ENCODE data around the gene TMEM272.

Gene TMEM272

DNA sequence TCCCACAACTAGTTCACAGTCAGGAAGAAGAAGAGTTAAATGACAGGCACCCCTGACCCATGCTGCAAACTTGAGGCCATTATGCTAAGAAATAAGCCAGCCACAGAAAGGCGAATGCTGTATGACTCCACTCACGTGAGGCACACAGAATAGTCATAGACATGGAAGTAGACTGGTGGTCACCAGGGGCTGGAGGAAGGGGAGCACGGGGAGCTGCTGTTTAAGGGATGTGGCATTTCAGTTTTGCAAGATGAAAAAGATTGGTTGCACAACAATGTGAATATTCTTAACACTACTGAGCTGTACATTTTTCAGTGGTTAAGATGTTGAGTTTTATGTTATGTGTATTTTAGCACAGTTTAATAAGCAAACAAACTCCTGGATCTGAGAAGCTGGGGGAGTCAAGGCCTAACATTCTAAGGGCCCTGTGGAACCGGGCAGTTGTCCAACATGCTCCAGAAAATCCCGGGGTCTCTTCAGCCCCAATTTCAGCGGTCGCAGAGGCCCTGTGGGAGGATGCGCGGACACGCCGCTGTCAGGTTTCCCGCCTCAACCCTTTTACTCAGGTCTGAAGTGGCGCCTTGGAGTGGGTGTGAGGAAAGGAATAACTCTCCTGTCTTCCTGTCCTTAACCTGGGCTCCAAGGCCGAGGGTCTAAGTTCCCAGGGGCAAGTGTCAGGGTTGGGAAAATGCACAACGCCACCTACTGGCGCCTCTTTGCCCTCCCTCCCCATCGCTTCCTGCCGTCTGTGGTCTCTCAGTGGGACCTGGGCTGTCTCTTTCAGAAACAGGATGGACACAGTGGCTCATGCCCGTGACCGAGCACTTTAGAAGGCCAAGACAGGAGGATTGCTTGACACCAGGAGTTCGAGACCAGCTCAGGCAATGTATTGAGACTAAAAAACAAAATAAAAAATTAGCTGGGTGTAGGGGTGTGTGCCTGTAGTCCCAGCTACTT is 4.4 kb upstream of the TMEM272 start:
- peak; percentile 56 for DNase-seq (ENCODE audit: low read depth)

GRCh38 chr13:51848674-51849073 is 3.7 kb upstream of the TMEM272 start:
- DNase-seq (ENCODE audit: low read depth) = peak; percentile 84

- no peak for DNase-seq (ENCODE audit: low read depth)
These were observed 1.8 kb upstream of the TMEM272 start for GRCh38 chr13:51846756-51847155.

DNA sequence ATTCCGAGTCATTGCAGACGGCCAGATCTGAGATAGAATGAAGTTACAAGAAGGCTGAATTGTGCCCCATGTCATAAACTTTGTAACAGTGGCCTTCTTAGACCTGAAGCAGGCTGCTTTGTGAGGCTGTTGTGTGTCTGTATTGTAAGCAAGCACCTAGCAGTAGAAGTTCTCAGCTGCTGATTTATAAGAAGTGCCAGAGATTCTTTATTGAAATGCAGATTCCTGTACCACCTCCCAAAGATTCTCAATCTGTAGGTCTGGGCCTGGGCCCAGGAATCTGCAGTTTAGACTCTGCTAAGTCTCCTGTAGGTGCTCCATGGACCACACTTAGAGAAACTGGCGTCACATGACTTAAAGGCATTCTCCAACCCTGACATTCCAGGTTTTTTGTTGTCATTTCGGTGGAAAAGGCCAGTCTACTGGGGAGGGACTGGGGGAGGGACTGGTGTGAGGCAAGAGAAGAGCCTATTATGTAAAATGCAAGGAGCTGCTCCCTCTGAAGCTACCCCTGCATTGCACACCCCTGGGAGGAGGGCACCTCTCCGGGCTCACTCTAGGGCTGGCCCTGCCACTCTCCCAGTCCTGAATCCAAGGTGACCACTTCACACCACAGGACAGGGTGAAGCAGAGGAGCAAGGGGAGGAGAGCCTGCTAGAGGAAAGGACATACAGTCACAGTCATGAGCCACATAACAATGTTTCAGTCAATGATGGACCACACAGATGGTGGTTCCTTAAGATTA is 769 bp upstream of the TMEM272 start:
- no peak for DNase-seq (ENCODE audit: low read depth)

- DNase-seq (ENCODE audit: low read depth) = no peak
These were observed 1.4 kb downstream of the TMEM272 start for GRCh38 chr13:51843529-51843928.

GRCh38 chr13:51841732-51842131 is 3.2 kb downstream of the TMEM272 start:
- no peak for DNase-seq (ENCODE audit: low read depth)

- DNase-seq (ENCODE audit: low read depth) = no peak
These were observed 4.1 kb downstream of the TMEM272 start for GRCh38 chr13:51840917-51841316.

DNA sequence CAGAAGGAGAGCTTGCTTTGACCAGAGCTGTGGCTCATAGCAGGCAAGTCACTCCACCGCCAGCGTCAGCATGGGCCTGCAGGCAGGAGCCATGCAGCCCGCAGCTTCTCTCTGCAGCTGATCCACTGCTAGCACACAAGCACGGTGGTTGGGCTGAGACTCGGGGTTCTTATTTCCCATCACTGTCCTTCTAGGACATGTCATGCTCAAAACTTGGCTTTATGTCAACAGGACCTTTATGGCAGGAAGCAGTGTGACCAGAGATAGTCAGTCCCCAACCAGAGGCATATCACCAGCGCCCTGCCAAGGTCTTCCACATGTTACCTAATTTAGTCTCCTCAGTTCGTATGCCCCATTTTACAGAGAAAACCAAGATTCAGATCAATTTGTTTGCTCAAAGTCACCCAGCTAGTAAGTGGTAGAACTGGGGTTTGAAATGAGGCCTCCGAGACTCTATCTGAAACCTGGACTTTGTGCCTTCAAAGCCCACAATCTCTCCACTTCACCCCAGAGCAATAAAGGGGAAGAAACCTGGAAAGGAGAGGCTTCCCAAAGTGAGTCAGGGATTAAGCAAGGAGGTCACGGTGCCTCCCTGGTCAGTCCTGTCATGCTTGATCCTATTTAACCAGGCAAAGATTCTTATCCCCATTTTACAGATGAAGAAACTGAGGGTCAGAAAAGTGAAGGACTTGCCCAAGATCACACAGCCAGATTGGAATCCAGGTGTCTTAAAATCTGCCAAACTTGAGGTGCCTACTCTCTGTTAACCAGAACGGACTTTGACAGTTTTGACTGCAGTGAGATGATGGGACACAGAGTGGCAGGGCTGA is 5.1 kb downstream of the TMEM272 start:
- DNase-seq (ENCODE audit: low read depth) = no peak

- DNase-seq (ENCODE audit: low read depth) = peak; percentile 71
These were observed 6.6 kb downstream of the TMEM272 start for GRCh38 chr13:51838240-51838846.

DNA sequence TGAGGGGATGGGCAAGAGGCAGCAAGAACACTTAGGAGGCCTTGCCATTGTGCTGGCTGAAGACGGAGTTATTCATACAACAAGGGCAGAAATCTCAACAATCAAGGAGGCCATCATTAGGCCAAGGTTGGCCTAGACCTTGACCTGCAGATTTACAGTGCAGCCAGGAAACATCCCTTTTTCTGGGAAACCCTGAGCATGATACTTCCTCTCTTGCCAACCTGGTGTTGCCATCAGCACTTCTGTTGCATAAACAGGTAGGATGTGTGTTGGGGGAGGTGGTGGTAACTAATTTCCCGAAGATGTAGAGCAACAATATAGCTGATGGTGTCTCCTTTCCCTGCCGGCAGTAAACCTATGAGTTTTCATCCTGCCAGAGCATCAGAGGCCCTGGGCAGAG is 8.0 kb downstream of the TMEM272 start:
- DNase-seq (ENCODE audit: low read depth) = no peak

DNA sequence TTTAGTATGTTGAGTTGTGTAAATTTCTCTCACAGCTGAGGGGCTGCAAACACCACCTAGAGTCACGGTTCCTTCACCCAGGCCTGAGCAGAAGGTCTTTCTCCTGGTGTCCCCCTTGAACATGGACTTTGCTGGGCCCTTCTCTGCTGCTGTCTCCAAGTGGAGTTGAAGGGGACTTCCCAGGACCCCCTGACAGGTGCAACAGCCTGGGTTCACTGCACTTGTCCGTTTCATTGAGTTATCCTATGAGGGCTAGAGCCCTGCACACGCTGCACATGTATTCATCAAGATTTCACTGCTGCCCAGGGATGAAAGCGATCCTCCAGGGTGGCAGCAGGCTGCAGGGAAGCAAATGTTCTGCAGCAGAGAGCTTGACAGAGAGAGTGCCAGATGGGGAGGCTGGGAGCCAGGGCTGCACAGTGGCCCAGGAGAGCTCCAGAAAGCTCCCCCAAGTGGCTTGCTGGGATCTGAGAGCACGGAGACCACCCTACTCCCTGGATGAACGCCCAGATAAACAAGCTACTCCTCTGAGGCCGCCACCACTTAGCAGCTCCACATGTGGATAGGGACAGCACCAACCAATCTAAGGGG is 10.3 kb downstream of the TMEM272 start:
- no peak for DNase-seq (ENCODE audit: low read depth)

- no peak for DNase-seq (ENCODE audit: low read depth)
These were observed 11.0 kb downstream of the TMEM272 start for GRCh38 chr13:51833980-51834379.

- DNase-seq (ENCODE audit: low read depth) = peak; percentile 49
These were observed 12.4 kb downstream of the TMEM272 start for GRCh38 chr13:51832471-51833152.

- DNase-seq (ENCODE audit: low read depth) = no peak
These were observed 13.5 kb downstream of the TMEM272 start for GRCh38 chr13:51831519-51831918.

DNA sequence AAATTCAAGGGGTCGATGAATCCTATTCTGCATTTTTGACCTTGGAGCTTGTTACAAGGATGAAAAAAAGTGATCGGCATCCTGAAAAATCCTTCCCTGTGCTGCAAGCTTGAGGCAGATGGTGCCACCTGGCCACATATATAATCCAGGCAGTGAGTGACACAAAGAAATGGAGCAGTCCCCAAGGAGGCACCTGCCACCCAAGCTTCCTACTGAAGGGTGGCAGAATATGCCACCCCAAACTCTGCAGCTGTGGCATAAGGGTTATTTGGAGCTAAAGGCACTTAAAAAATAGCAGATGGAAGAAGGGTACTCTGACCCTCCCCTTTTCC is 15.4 kb downstream of the TMEM272 start:
- no peak for DNase-seq (ENCODE audit: low read depth)

GRCh38 chr13:51828730-51829567 is 16.0 kb downstream of the TMEM272 start:
- no peak for DNase-seq (ENCODE audit: low read depth)

- DNase-seq (ENCODE audit: low read depth) = no peak
These were observed 17.7 kb downstream of the TMEM272 start for GRCh38 chr13:51827254-51827653.

- peak; percentile 36 for DNase-seq (ENCODE audit: low read depth)
These were observed 18.4 kb downstream of the TMEM272 start for GRCh38 chr13:51826606-51827005.

GRCh38 chr13:51825681-51826254 is 19.2 kb downstream of the TMEM272 start:
- DNase-seq (ENCODE audit: low read depth) = no peak

GRCh38 chr13:51825165-51825592 is 19.8 kb downstream of the TMEM272 start:
- peak; percentile 19 for DNase-seq (ENCODE audit: low read depth)
